CD4-positive, alpha-beta T cell treated with Interleukin-17A for 4 hours (primary cell): Measurements from ENCODE around the gene SEC16B.
"Not testable (repeated sequence)": the region's sequence is repeated elsewhere in the genome, so short reads cannot be mapped to it uniquely, and the experiment has no call there.

Experiments used
- DNase-seq: peaks from one replicate; pipeline ENCODE4 v3.0.0-alpha.2; 2020; ENCODE audit warnings: mixed read lengths

Gene SEC16B

GRCh38 chr1:177969825-177970371 lies at the start of gene SEC16B:
TSS of gene SEC16B (minus strand) at chr1:177970058. CDS start at chr1:177967981, 2,077 bp downstream.
- no peak for DNase-seq

GRCh38 chr1:178019622-178020021 lies 49.8 kb upstream of the SEC16B start:
- no peak for DNase-seq

- DNase-seq, result no peak
These were observed 49.4 kb upstream of the SEC16B start for GRCh38 chr1:178019208-178019607.

GRCh38 chr1:178017517-178017916 lies 47.7 kb upstream of the SEC16B start:
- no peak for DNase-seq

GRCh38 chr1:178011864-178012503 lies 42.1 kb upstream of the SEC16B start:
- DNase-seq, result no peak

GRCh38 chr1:178011465-178011828 lies 41.6 kb upstream of the SEC16B start:
- no peak for DNase-seq

GRCh38 chr1:178010674-178011464 lies 41.0 kb upstream of the SEC16B start:
- DNase-seq, result no peak

GRCh38 chr1:178006043-178006442 lies 36.2 kb upstream of the SEC16B start:
- DNase-seq, result no peak

GRCh38 chr1:178005450-178005849 lies 35.6 kb upstream of the SEC16B start:
- DNase-seq, result no peak

GRCh38 chr1:178004926-178005391 lies 35.1 kb upstream of the SEC16B start:
- no peak for DNase-seq

GRCh38 chr1:177998696-177999631 lies 29.1 kb upstream of the SEC16B start:
- no peak for DNase-seq

GRCh38 chr1:177996957-177997356 lies 27.1 kb upstream of the SEC16B start:
- DNase-seq, result no peak

GRCh38 chr1:177995369-177995768 lies 25.5 kb upstream of the SEC16B start:
- DNase-seq, result no peak

GRCh38 chr1:177986281-177986680 lies 16.4 kb upstream of the SEC16B start:
- not testable (repeated sequence) for DNase-seq

- no peak for DNase-seq
These were observed 14.9 kb upstream of the SEC16B start for GRCh38 chr1:177984761-177985160.

GRCh38 chr1:177984136-177984525 lies 14.3 kb upstream of the SEC16B start:
- no peak for DNase-seq

- no peak for DNase-seq
These were observed 13.8 kb upstream of the SEC16B start for GRCh38 chr1:177983482-177984135.

- no peak for DNase-seq
These were observed 13.2 kb upstream of the SEC16B start for GRCh38 chr1:177983077-177983476.

- no peak for DNase-seq
These were observed 11.3 kb upstream of the SEC16B start for GRCh38 chr1:177981200-177981599.

- no peak for DNase-seq
These were observed 9.4 kb upstream of the SEC16B start for GRCh38 chr1:177979272-177979671.

GRCh38 chr1:177978530-177978929 lies 8.7 kb upstream of the SEC16B start:
- no peak for DNase-seq

GRCh38 chr1:177977141-177977540 lies 7.3 kb upstream of the SEC16B start:
- no peak for DNase-seq
